GM08714 (cell line): ENCODE results near the gene CUL1.

Experiments used
- H3K4me3 ChIP-seq: fragments of 200-500 bp; sonication (Bioruptor generic); 2 replicates; pipeline ENCODE4 v1.5.1; 2014; ENCODE audit warnings: mild to moderate bottlenecking, low read length, inconsistent platforms
- ZNF274 ChIP-seq: IDR thresholded peaks from 2 replicates; pipeline ENCODE4 v1.6.1; 2012; ENCODE audit warnings: mild to moderate bottlenecking, low read depth, low read length

CUL1 gene

GRCh38 chr7:148783801-148784527 is 85.3 kb downstream of the CUL1 start:
- no peak overlapping the region for H3K4me3 ChIP-seq
- TF ChIP-seq ZNF274: no peak

- TF ChIP-seq ZNF274: no peak
- no peak overlapping the region for H3K4me3 ChIP-seq
These were observed 89.0 kb downstream of the CUL1 start for GRCh38 chr7:148787571-148788295.

- no peak overlapping the region for H3K4me3 ChIP-seq
- TF ChIP-seq ZNF274: no peak
These were observed 90.5 kb downstream of the CUL1 start for GRCh38 chr7:148789220-148789619.

GRCh38 chr7:148790131-148790726 is 91.5 kb downstream of the CUL1 start:
- H3K4me3 ChIP-seq: no peak overlapping the region
- TF ChIP-seq ZNF274: no peak

- no peak for TF ChIP-seq ZNF274
- no peak overlapping the region for H3K4me3 ChIP-seq
These were observed 92.1 kb downstream of the CUL1 start for GRCh38 chr7:148790850-148791249.

- TF ChIP-seq ZNF274: no peak
- no peak overlapping the region for H3K4me3 ChIP-seq
These were observed 92.8 kb downstream of the CUL1 start for GRCh38 chr7:148791546-148791945.

- no peak overlapping the region for H3K4me3 ChIP-seq
- no peak for TF ChIP-seq ZNF274
These were observed 94.9 kb downstream of the CUL1 start for GRCh38 chr7:148793590-148793989.

- no peak for TF ChIP-seq ZNF274
- H3K4me3 ChIP-seq: no peak overlapping the region
These were observed 95.8 kb downstream of the CUL1 start for GRCh38 chr7:148794476-148794875.

GRCh38 chr7:148796841-148797240 is 98.1 kb downstream of the CUL1 start:
- TF ChIP-seq ZNF274: no peak
- no peak overlapping the region for H3K4me3 ChIP-seq

- no peak for TF ChIP-seq ZNF274
These were observed 101.3 kb downstream of the CUL1 start for GRCh38 chr7:148799893-148800555.

GRCh38 chr7:148800677-148801076 is 102.0 kb downstream of the CUL1 start:
- no peak overlapping the region for H3K4me3 ChIP-seq
- TF ChIP-seq ZNF274: no peak

More at GRCh38 chr7:148799893-148800555, 101.3 kb downstream of the CUL1 start:
- no peak overlapping the region for H3K4me3 ChIP-seq

- no peak for TF ChIP-seq ZNF274
- no peak overlapping the region for H3K4me3 ChIP-seq
These were observed 103.4 kb downstream of the CUL1 start for GRCh38 chr7:148802101-148802493.

GRCh38 chr7:148803094-148803493 is 104.4 kb downstream of the CUL1 start:
- H3K4me3 ChIP-seq: no peak overlapping the region
- no peak for TF ChIP-seq ZNF274

- TF ChIP-seq ZNF274: no peak
- no peak overlapping the region for H3K4me3 ChIP-seq
These were observed 105.9 kb downstream of the CUL1 start for GRCh38 chr7:148804343-148805235.

- no peak for TF ChIP-seq ZNF274
- H3K4me3 ChIP-seq: no peak overlapping the region
These were observed 107.5 kb downstream of the CUL1 start for GRCh38 chr7:148806187-148806586.
